HG02642 (cell line): ENCODE results near the gene RBP5.

Experiments used
- ATAC-seq: cut with Tn5 transposase; IDR thresholded peaks from one replicate; pipeline ENCODE4 v1.9.1; 2021; ENCODE audit warnings: mild to moderate bottlenecking; ENCODE audit not compliant: unreplicated experiment, poor library complexity

RBP5 gene

GRCh38 chr12:7146906-7147305 lies 18.2 kb upstream of the RBP5 start:
- ATAC-seq = no peak

DNA sequence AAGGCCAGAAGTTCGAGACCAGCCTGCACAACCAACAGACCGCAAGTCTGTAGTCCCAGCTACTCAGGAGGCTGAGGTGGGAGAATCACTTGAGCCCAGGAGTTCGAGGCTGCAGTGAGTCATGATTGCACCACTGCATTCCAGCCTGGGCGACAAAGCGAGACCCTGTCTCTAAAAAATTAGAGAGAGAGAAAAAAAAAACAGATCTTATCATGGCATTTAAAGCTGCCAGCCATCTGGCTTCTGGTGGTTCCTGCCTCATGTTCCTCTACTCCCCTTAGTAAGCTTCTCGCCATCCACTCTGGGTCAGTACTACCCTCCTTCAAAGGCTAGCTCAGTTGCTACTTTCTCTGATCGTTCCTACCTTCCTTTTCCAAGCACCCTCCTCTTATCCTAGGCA lies 17.5 kb upstream of the RBP5 start:
- no peak for ATAC-seq

DNA sequence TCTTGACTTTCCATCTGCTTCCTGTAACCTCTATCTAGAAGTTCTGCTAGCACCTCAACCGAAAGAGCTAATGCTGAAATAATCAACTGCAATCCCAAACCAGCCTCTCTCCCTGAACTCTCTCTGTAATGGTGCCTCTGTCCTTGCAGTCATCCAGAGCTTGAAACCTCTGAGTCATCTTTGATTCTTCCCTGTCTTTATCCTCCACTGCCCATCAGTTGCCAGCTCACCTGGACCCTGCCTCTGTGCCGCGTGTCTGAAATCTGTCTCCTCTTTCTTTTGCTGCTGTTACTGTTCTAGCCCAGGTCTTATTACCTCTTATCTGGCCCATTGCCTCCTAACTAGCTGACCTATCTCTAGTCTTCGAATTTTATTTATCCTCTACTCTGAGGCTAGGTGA lies 17.0 kb upstream of the RBP5 start:
- no peak for ATAC-seq

DNA sequence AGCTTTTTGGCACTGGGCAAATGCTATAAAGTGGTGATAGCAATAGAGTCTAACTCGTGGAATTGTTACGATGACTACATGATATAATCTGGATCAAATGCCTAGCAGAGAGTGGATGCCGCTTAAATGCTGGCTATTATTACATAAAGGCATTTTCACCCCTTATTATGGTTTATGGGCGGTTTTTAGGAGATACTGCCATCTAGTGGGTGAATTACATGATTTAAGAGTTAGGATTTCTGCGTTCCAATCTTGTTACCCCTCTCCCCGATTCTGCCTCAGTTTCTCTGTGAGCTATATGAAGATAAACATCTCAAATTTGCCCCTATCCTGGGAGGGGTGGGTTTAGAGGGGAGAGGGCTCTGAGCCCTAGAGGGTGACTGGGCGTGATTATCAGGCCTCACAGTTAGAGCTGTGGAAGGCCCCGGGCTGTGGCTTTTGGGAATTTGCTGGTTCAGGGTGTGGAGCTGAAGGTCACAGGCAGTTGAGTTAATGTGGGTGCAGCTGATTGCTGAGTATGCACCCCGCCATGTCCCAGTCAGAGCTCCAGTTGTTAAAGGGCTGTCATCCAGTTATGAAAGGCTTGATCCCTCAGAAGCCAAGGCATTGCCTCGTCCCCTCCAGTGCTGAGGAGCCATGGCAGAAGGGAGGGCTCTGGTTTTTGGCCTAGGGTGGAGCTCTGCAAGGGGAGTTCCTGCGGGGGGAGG lies 15.9 kb upstream of the RBP5 start:
- ATAC-seq = no peak

DNA sequence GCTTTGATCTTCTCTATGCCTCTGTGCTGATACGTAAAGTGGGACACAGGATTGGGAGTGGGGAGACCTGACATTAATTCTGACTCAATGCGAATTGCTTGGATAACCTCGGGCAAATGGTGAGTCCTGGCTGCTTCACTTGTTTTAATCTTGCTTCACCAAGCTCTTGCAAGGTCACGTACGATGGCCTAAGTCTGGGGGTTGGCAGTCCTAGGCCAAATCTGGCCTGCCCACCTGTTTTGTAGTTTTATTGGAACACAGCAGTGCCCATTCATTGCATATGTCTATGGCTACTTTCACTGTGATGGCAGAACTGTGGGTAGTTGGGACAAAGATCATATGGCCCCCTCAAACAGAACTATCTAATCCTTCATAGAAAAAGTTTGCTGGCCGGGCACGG lies 14.9 kb upstream of the RBP5 start:
- ATAC-seq = no peak

GRCh38 chr12:7142809-7143465 lies 14.2 kb upstream of the RBP5 start:
- ATAC-seq = no peak

DNA sequence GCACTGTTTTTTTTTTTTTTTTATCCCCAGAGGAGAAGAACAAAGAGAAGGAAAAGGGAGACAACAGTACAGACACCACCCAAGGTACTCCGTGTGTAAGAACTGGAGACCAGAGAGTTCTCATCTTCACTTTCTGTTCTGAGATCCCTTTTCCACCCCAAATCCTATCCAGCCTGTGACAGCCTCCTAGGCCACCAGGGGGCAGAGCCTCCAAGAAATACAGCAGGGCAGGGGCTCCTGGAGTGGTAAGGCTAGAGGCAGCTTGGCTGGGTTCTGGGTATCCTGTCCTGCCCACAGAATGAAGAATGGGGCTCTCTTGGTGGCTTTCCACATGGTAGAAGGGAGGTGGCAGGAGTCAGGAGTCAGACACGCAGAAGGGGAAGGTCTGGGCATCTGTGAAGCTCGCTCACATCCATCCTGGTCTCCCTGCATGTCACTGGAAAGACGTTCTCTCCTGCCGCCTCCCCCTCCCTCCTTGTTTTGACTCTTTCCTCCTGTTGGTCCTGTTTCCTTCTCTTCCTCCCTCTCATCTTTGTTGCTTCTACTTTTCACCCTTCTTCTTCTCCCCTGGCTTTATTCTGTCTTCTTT lies 13.5 kb upstream of the RBP5 start:
- ATAC-seq = no peak

DNA sequence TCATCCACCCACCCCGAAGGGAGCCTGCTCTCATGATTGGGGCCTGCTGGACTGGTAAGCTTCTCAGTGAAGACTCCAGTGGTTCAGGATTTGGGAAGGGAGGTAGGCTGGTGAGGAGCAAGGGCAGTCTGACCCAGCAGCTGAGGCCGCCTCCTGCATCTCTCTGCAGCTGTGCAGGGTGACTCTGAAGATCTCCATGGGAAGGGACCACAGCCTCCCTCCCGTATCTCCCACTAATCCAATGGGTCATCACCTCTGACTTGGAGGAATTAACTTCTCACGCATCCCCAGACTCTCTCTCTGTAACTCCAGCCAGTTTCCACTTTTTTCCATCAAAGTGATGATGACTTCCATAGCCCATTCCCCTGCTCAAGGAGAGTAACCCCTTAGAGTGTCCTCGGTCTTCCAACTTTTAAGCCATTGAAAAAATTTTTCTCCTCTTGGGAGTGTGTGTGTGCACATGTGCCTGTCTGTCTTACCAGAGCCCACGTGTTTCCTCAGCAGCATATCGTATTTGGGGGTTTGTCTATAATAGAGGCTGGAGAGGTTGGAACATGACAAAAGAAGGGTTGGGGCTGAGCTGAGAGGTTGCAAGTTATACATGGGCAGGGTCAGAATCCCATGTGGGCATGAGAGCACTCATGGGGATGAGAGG lies 12.8 kb upstream of the RBP5 start:
- no peak for ATAC-seq

GRCh38 chr12:7139200-7139599 lies 10.5 kb upstream of the RBP5 start:
- ATAC-seq = no peak

GRCh38 chr12:7137908-7138307 lies 9.2 kb upstream of the RBP5 start:
- ATAC-seq = no peak

DNA sequence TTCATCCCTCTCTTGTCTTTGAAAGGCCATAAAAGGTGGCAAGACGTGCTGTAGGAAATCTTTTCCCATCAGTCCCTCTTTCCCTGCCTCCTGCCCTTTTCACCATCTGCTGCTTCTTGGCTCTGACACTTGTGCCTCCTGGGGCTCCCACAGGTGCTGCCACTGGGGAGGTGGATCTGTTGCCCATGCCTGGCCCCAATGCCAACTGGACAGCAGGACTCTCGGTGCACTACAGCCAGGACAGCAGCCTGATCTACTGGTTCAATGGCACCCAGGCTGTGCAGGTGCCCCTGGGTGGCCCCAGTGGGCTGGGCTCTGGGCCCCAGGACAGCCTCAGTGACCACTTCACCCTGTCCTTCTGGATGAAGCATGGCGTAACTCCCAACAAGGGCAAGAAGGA lies 8.0 kb upstream of the RBP5 start:
- no peak for ATAC-seq

DNA sequence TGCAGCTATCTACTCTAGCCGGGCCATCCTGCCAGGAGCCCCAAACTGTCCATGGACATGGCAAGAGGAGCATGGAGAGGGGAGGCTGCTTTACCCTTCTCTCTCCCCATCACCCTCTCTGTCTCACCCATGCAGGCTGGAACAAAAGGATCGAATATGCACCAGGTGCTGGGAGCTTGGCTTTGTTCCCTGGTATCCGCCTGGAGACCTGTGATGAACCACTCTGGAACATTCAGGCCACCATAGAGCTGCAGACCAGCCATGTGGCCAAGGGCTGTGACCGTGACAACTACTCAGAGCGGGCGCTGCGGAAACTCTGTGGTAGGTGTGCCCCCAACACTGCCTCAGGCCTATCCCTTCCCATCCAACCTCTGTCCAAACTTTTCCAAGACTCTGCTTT lies 7.4 kb upstream of the RBP5 start:
- no peak for ATAC-seq

DNA sequence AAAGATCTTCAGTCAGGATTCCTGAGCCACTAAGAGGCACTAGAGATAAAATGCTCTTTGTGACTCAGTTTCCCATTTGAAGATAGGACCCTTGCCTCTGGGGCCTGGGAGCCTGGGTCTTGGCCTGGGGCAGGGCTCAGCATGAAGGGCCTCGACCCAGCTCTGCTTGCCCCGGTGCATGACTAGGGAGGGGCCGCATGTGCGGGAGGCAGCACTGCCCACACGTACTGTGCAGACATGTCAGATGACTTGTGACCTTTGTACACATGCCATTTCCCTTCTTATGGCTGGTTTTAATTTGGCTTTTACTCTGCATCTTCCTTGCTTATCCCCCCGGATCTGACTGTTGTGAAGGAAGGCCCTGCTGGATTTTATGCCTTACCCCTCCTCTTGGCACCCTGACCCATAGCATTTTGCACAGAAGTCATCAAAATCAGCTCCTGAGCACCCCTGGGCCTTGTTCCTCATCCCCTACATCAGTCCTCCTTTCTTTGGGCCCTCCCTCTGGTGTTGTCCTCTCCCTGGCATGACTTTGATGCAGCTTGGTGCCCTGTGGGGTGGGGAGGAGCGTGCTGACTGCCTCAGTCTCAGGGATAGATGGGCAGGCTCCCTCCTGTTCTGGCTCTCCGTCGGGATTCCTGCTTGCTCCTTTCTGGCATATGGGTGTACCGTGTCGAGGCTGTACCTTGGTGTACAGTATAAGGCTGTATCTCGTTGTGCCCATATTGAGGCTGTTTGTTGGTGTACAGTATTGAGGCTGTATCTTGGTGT lies 5.9 kb upstream of the RBP5 start:
- no peak for ATAC-seq

DNA sequence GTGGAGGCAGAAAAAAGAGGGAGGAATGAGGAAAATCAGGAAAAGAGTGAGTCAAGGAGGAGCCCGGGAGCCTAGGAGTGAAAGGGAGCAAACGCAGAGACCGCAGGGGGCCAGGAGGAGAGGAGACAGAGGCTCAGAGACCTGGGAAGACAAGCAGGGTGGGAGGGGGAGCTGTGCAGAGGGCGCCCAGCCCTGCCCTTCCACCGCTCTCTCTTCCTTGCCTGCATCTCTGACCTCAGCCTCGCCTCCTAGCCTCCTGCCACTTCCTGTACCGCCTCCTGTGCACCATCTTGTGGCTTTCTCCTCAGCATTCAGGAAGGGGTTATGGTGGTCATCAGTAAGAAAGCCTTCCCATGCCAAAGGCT lies 2.8 kb upstream of the RBP5 start:
- ATAC-seq = no peak

GRCh38 chr12:7130701-7131501 lies 2.2 kb upstream of the RBP5 start:
- no peak for ATAC-seq

- ATAC-seq = peak; percentile 73
These were observed 1.4 kb upstream of the RBP5 start, which contains the start of gene CLSTN3 for GRCh38 chr12:7129872-7130691. Gene CLSTN3 (plus strand): TSS chr12:7130371. CDS start chr12:7130649, 278 bp downstream.

GRCh38 chr12:7129287-7129871 lies 690 bp upstream of the RBP5 start:
- peak; percentile 18 for ATAC-seq

- ATAC-seq = no peak
These were observed 618 bp downstream of the RBP5 start for GRCh38 chr12:7127916-7128626.
